ENCODE results near the gene INTS4. TPM values are rescaled to one million over a fixed set of nuclear protein-coding genes. Genes with fewer than 3 reads are reported as not detected.

INTS4 gene
- total and polyA plus RNA-seq, 8 donors = 15.9 to 27.1 (median 17.9) TPM

DNA sequence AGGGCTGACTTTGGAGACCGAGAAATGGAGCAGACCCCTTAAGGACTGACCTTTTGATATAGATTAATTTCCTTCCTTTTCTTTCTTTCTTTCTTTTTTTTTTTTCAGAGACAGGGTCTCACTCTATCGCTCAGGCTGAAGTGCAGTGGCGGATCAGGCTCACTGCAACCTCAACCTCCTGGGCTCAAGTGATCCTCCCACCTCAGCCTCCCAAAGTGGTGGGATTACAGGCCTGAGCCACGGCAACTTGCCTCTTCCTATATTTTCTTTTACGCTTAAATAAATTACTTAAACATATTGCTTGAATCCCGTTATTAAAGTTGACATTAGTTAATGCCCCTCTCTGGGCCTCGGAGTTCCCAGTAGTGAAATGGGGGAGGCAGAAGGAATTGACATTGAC lies 29.0 kb upstream of the INTS4 start:
- Histone ChIP-seq H3K27ac (peak overlapping the region; percentile 68 to 83 (median 76)), H3K36me3 (no peaks in the 10 kb centered on the region), H3K27me3 (no peaks in the 10 kb centered on the region), H3K9me3 (no peaks in the 10 kb centered on the region), H3K4me1 (peaks cover 0 to 9% (median 0%) of the 10 kb centered on the region in 3 donors), H3K4me3 (peak overlapping the region; percentile 34 to 66 (median 50))
- TF ChIP-seq, protein P1, sequence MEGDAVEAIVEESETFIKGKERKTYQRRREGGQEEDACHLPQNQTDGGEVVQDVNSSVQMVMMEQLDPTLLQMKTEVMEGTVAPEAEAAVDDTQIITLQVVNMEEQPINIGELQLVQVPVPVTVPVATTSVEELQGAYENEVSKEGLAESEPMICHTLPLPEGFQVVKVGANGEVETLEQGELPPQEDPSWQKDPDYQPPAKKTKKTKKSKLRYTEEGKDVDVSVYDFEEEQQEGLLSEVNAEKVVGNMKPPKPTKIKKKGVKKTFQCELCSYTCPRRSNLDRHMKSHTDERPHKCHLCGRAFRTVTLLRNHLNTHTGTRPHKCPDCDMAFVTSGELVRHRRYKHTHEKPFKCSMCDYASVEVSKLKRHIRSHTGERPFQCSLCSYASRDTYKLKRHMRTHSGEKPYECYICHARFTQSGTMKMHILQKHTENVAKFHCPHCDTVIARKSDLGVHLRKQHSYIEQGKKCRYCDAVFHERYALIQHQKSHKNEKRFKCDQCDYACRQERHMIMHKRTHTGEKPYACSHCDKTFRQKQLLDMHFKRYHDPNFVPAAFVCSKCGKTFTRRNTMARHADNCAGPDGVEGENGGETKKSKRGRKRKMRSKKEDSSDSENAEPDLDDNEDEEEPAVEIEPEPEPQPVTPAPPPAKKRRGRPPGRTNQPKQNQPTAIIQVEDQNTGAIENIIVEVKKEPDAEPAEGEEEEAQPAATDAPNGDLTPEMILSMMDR (IDR thresholded peaks at IDR 0.05) = no peak
- FAIRE-seq = no peak
- peak; percentile 7 to 30 (median 22) for ATAC-seq
- 51 to 54% methylated on average over 7 of the region's 7 CpGs for WGBS, 2 donors
- DNase-seq = no peak
- intact Hi-C loops (cut with DNase I) = no loop called here

DNA sequence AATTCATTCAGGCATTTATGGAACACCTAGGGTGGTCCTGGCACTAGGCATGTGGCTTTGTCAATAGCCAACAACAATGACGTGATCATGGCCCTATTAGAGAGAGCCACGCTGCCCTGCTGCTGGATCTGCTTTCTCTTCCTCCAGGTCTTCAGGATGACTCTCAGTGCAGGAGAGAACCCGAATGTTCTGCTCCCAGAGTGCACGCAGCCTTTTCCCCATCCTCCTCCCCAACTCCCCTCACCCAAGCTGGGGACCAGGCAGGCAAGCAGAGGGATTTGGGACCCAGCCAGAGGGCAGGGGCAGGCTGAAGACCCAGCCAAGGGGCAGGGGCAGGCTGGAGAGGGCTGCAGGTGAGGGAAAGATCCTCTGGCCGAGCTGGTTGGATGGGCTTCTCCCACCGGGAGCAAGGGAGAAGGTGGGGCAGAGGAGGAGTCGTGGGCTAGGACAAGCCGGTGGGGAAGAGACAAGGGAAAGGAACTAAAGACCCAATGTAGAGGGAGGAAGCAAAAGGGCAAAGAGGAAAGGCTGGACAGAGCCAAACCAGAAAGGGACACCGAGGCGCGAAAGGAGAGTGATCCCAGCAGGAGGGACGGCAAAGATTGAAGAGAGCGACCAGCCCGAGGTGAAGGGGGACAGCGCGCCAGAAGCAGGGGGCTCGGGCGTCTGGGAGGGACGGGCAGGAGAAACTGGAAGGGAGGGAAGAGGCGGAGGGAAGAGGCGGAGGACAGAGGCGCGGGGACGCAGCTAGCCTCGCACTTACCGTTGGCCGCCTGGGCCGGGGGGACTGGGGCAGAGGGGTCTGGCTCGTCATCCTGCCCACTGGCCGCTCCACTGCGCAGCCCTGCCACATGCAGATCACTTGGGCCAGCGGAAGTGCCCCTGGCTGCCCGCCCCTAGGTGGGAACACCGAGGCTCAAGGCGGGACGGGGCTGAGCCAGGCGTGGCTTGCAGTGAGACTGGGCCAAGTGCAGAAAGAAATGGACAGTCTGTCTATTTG lies 28.2 kb upstream of the INTS4 start, which contains the start of gene KCTD14:
Gene KCTD14 (minus strand): TSS at position 880 of the 1,000 bp plus-strand sequence. CDS start 27 bp downstream, at position 853.
- Histone ChIP-seq H3K9me3 (no peaks in the 10 kb centered on the region), H3K4me1 (peaks cover 0 to 9% (median 0%) of the 10 kb centered on the region in 3 donors), H3K27me3 (no peaks in the 10 kb centered on the region), H3K27ac (peak within 1 kb of the TSS; percentile 68 to 83 (median 76)), H3K4me3 (peak within 1 kb of the TSS; percentile 34 to 66 (median 50)), H3K36me3 (no peaks in the 10 kb centered on the region)
- peak; percentile 90 to 94 (median 94) for ATAC-seq
- no peak for FAIRE-seq
- TF ChIP-seq, protein P1 (IDR thresholded peaks at IDR 0.05) = no peak
- DNase-seq = peak; percentile 72 to 90 (median 78)
- 5 to 7% methylated on average over 36 to 37 of the region's 37 CpGs for WGBS, 2 donors
- intact Hi-C loops (cut with DNase I) = no loop called here

DNA sequence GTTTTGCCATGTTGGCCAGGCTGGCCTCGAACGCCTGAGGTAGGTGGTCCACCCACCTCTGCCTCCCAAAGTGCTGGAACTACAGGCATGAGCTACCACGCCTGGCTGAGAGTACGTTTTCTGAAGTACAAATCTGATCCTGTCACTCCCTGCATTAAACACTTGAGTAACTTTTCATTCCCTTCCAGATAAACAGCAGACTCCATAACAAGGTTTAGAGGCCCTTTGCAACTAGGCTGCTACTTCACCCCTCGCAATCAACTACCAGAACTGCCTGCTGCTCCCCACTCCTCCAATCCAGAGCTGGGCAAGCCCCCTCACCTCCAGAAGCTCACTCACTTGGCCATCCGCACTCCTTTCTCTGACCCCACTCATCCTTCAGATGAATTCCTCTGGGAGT lies 27.1 kb upstream of the INTS4 start:
- FAIRE-seq (no peak), ATAC-seq (no peak), DNase-seq (no peak)
- intact Hi-C loops (cut with DNase I) = no loop called here
- H3K4me3 ChIP-seq = peak overlapping the region in 3 of 4 donors; percentile 47 to 66 (median 53)
- H3K27me3 ChIP-seq = no peaks in the 10 kb centered on the region
- H3K9me3 ChIP-seq = no peaks in the 10 kb centered on the region
- no peaks in the 10 kb centered on the region for H3K36me3 ChIP-seq
- whole genome bisulfite sequencing, 2 donors = 40 to 58% methylated on average over 6 of the region's 6 CpGs
- TF ChIP-seq, protein P1 (IDR thresholded peaks at IDR 0.05) = no peak
- peaks cover 0 to 9% (median 0%) of the 10 kb centered on the region in 3 donors for H3K4me1 ChIP-seq
- peak overlapping the region; percentile 68 to 83 (median 76) for H3K27ac ChIP-seq

DNA sequence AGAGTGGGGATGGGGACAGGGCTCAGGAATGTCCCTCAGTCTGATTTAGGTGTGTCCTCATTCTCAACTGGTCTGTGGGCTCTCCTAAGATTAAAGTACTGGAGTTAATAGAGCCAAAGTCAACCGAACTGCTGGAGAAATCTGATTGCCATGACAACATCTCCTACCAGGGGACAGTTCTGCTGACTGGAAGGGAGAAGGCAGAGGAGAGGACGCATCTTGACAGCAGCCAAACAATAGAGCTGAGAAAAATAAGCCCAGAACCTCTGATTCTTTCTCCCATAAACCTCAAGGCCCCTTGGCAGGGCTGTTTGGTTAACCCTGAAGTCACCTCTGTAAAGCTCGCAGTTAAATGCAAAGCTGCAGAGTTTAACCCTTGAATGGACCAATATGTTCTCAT lies 25.8 kb upstream of the INTS4 start:
- intact Hi-C loops (cut with DNase I) = no loop called here
- H3K27ac ChIP-seq = no peak overlapping the region
- H3K27me3 ChIP-seq = no peaks in the 10 kb centered on the region
- ATAC-seq = no peak
- DNase-seq = no peak
- H3K4me1 ChIP-seq = peaks cover 0 to 9% (median 0%) of the 10 kb centered on the region in 3 donors
- 21% methylated on average over 3 of the region's 3 CpGs for WGBS, 2 donors
- no peak for FAIRE-seq
- TF ChIP-seq, protein P1 (IDR thresholded peaks at IDR 0.05) = no peak
- no peaks in the 10 kb centered on the region for H3K9me3 ChIP-seq
- peak overlapping the region in 2 of 4 donors; percentile 53 to 66 for H3K4me3 ChIP-seq
- H3K36me3 ChIP-seq = peaks cover 0 to 7% (median 2%) of the 10 kb centered on the region in 3 donors

Measured in pancreas (tissue), 10 donors.